MM.1S (cell line): ENCODE data around the gene ATP2B2.

Experiments
- DNase-seq: peaks from one replicate; pipeline ENCODE4 v3.0.0-alpha.2; 2015
- H2AFZ ChIP-seq: fragments of 300-600 bp; sonication (generic); 2 replicates; pipeline ENCODE4 v1.6.0; 2016; ENCODE audit warnings: antibody characterized with exemption, low read length
- H3F3A ChIP-seq: fragments of 300-600 bp; sonication (generic); 2 replicates; pipeline ENCODE4 v1.6.1; 2016; ENCODE audit warnings: mild to moderate bottlenecking, antibody characterized with exemption, low read length, moderate library complexity, mixed read lengths; ENCODE audit not compliant: insufficient read depth
- H3K27ac ChIP-seq: fragments of 300-600 bp; sonication (generic); 2 replicates; pipeline ENCODE4 v1.5.1; 2016; ENCODE audit warnings: mild to moderate bottlenecking, low read length
- H3K27me3 ChIP-seq: fragments of 300-600 bp; sonication (generic); replicated peaks from 2 replicates; pipeline ENCODE4 v1.6.0; 2016; ENCODE audit warnings: low read length; ENCODE audit not compliant: insufficient read depth
- H3K36me3 ChIP-seq: fragments of 300-600 bp; sonication (generic); replicated peaks from 2 replicates; pipeline ENCODE4 v1.6.1; 2016; ENCODE audit warnings: mild to moderate bottlenecking, low read length, mixed read lengths; ENCODE audit not compliant: insufficient read depth
- H3K4me1 ChIP-seq: fragments of 300-600 bp; sonication (generic); 2 replicates; pipeline ENCODE4 v1.6.1; 2016; ENCODE audit warnings: low read length, mixed read lengths
- H3K4me2 ChIP-seq: fragments of 300-600 bp; sonication (generic); 2 replicates; pipeline ENCODE4 v1.6.0; 2016; ENCODE audit warnings: low read depth, low read length
- H3K4me3 ChIP-seq: fragments of 300-600 bp; sonication (generic); 2 replicates; pipeline ENCODE4 v1.5.1; 2016; ENCODE audit warnings: low read length, mixed read lengths
- H3K79me2 ChIP-seq: fragments of 300-600 bp; sonication (generic); 2 replicates; pipeline ENCODE4 v1.6.1; 2016; ENCODE audit warnings: mixed run types, low read length, mixed read lengths
- H3K9ac ChIP-seq: fragments of 300-600 bp; sonication (generic); 2 replicates; pipeline ENCODE4 v1.6.1; 2016; ENCODE audit warnings: low read length, mixed read lengths
- H3K9me2 ChIP-seq: fragments of 300-600 bp; sonication (generic); replicated peaks from 2 replicates; pipeline ENCODE4 v1.6.1; 2016; ENCODE audit warnings: mild to moderate bottlenecking, low read length, mixed read lengths; ENCODE audit not compliant: insufficient read depth
- H3K9me3 ChIP-seq: fragments of 300-600 bp; sonication (generic); replicated peaks from 2 replicates; pipeline ENCODE4 v1.6.1; 2016; ENCODE audit warnings: mild to moderate bottlenecking, low read length, mixed read lengths; ENCODE audit not compliant: insufficient read depth
- H4K20me1 ChIP-seq: fragments of 300-600 bp; sonication (generic); 2 replicates; pipeline ENCODE4 v1.6.1; 2016; ENCODE audit warnings: mild to moderate bottlenecking, low read length, moderate library complexity, mixed read lengths; ENCODE audit not compliant: insufficient read depth
- EZH2 ChIP-seq: fragments of 300-600 bp; sonication (generic); optimal IDR thresholded peaks from 2 replicates; pipeline ENCODE3; 2017; ENCODE audit warnings: low read depth, mild to moderate bottlenecking, antibody characterized with exemption, low read length, mixed read lengths
- EZH2phosphoT487 ChIP-seq: fragments of 300-600 bp; sonication (generic); IDR thresholded peaks from 2 replicates; pipeline ENCODE4 v1.6.1; 2018; ENCODE audit warnings: antibody characterized with exemption, low read length
- TF ChIP-seq, protein P1 (sequence below): fragments of 300-600 bp; sonication (generic); IDR thresholded peaks from 2 replicates; pipeline ENCODE4 v1.5.1; 2016; ENCODE audit warnings: antibody characterized with exemption, low read length, mixed read lengths

ATP2B2 gene

DNA sequence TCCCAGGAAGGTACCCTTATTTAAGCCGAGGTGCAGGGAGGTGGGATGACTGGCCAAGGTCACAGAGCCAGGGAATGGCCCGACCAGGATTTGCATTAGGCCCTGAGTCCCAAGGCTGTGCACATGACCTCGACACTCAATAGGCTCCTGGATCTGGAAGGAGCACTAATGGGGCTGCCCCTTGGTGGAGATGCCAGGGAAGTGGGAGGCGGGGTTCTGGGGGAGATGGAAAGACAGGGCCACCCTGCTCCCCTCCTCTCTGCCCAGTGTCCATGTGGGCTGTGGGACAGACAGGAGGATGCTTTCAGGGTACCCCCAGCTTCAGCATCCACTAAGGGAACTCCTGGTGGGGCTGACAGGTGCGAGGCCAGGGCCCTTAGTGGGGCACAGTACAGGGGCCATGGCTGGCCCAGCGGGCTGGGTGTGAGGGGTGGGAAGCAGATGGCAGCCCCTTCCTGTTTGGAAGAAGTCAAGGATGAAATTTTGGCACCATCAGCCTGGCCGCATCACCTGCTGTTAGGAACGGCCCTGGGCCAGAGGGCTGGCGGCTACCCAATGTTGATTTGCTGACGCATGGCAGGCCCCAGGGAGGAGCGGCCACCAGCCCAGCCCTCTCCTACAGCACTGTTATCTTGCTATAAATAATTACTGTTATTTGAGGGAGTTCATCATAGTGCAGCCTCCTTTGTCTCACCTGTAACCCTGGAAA lies 37.3 kb downstream of the ATP2B2 start:
- no peak for DNase-seq
- no peaks in the 10 kb centered on the region for H4K20me1 ChIP-seq
- H2AFZ ChIP-seq, result no peak overlapping the region
- no peak overlapping the region for H3K9ac ChIP-seq
- H3F3A ChIP-seq, result no peaks in the 10 kb centered on the region
- H3K36me3 ChIP-seq, result no peaks in the 10 kb centered on the region
- no peaks in the 10 kb centered on the region for H3K4me1 ChIP-seq
- TF ChIP-seq, protein P1, sequence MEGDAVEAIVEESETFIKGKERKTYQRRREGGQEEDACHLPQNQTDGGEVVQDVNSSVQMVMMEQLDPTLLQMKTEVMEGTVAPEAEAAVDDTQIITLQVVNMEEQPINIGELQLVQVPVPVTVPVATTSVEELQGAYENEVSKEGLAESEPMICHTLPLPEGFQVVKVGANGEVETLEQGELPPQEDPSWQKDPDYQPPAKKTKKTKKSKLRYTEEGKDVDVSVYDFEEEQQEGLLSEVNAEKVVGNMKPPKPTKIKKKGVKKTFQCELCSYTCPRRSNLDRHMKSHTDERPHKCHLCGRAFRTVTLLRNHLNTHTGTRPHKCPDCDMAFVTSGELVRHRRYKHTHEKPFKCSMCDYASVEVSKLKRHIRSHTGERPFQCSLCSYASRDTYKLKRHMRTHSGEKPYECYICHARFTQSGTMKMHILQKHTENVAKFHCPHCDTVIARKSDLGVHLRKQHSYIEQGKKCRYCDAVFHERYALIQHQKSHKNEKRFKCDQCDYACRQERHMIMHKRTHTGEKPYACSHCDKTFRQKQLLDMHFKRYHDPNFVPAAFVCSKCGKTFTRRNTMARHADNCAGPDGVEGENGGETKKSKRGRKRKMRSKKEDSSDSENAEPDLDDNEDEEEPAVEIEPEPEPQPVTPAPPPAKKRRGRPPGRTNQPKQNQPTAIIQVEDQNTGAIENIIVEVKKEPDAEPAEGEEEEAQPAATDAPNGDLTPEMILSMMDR, result no peak
- TF ChIP-seq EZH2phosphoT487 (no peak), EZH2 (no peak)
- no peaks in the 10 kb centered on the region for H3K79me2 ChIP-seq
- no peak overlapping the region for H3K4me3 ChIP-seq
- no peak overlapping the region for H3K4me2 ChIP-seq
- H3K27me3 ChIP-seq, result peaks cover 11% of the 10 kb centered on the region; the same call in 1 of the 2 replicates
- no peak overlapping the region for H3K27ac ChIP-seq
- H3K9me3 ChIP-seq, result no peaks in the 10 kb centered on the region
- no peaks in the 10 kb centered on the region for H3K9me2 ChIP-seq

- no peak overlapping the region for H3K27ac ChIP-seq
- H2AFZ ChIP-seq, result no peak overlapping the region
- no peaks in the 10 kb centered on the region for H3K4me1 ChIP-seq
- no peaks in the 10 kb centered on the region for H3K36me3 ChIP-seq
- no peaks in the 10 kb centered on the region for H4K20me1 ChIP-seq
- no peaks in the 10 kb centered on the region for H3K79me2 ChIP-seq
- no peaks in the 10 kb centered on the region for H3K9me2 ChIP-seq
- no peaks in the 10 kb centered on the region for H3K9me3 ChIP-seq
- H3K9ac ChIP-seq, result no peak overlapping the region
- H3K4me2 ChIP-seq, result no peak overlapping the region
- H3K4me3 ChIP-seq, result no peak overlapping the region
- no peak for TF ChIP-seq EZH2
- TF ChIP-seq, protein P1, result no peak
- TF ChIP-seq EZH2phosphoT487, result no peak
- peaks cover 11% of the 10 kb centered on the region; the same call in 1 of the 2 replicates for H3K27me3 ChIP-seq
- no peak for DNase-seq
- no peaks in the 10 kb centered on the region for H3F3A ChIP-seq
Observed at GRCh38 chr3:10467204-10467603, 38.2 kb downstream of the ATP2B2 start.

GRCh38 chr3:10466186-10466585 lies 39.2 kb downstream of the ATP2B2 start:
- Histone ChIP-seq H3K9ac (no peak overlapping the region), H4K20me1 (no peaks in the 10 kb centered on the region), H3K4me2 (no peak overlapping the region), H3K36me3 (no peaks in the 10 kb centered on the region), H3F3A (no peaks in the 10 kb centered on the region), H3K27me3 (0 out of 2 replicates have a peak, but pooled peaks cover 11% of the 10 kb centered on the region), H3K27ac (no peak overlapping the region), H2AFZ (no peak overlapping the region), H3K79me2 (no peaks in the 10 kb centered on the region), H3K9me3 (no peaks in the 10 kb centered on the region), H3K9me2 (no peaks in the 10 kb centered on the region), H3K4me3 (no peak overlapping the region), H3K4me1 (no peaks in the 10 kb centered on the region)
- DNase-seq, result no peak
- TF ChIP-seq, protein P1, result no peak
- TF ChIP-seq EZH2, result no peak
